Activated B cell treated with CpG ODN at 0.5 μM for 24 hours (primary cell): ENCODE results near the gene FOS. TPM values are rescaled to one million over a fixed set of nuclear protein-coding genes. Genes with fewer than 3 reads are reported as not detected.
A peak's percentile ranks its signal among the peaks of the same experiment; 100 is the strongest.

Source experiments
- ATAC-seq: fragments of 200-7000 bp; cut with Tn5 transposase; one replicate; pipeline ENCODE4 v1.10.0; 2021; ENCODE audit warnings: low read depth, mild to moderate bottlenecking, moderate library complexity
- CTCF ChIA-PET: fragments of 350-600 bp; sonication (Branson Sonifier 250); formaldehyde crosslinking; loops from one replicate; lab custom pipeline; 2021; ENCODE audit warnings: antibody characterized with exemption; lab: Charles Lee
- POLR2A ChIA-PET: fragments of 350-600 bp; sonication (Branson Sonifier 250); formaldehyde crosslinking; loops from one replicate; lab custom pipeline; 2021; ENCODE audit warnings: antibody characterized with exemption; lab: Charles Lee
- DNase-seq: peaks from one replicate; pipeline ENCODE4 v3.0.0; 2022
- H3K27ac Mint-ChIP-seq: one replicate; pipeline ENCODE4 v1.8.0; 2020; ENCODE audit warnings: mixed read lengths
- H3K27me3 Mint-ChIP-seq: one replicate; pipeline ENCODE4 v1.8.0; 2021; ENCODE audit warnings: mixed read lengths
- H3K36me3 Mint-ChIP-seq: one replicate; pipeline ENCODE4 v1.8.0; 2021; ENCODE audit warnings: low read depth, mixed read lengths
- H3K4me1 Mint-ChIP-seq: one replicate; pipeline ENCODE4 v1.8.0; 2021; ENCODE audit warnings: mixed read lengths
- H3K4me3 Mint-ChIP-seq: one replicate; pipeline ENCODE4 v1.8.0; 2020; ENCODE audit warnings: mild to moderate bottlenecking, mixed read lengths
- H3K9me3 Mint-ChIP-seq: one replicate; pipeline ENCODE4 v1.8.0; 2020; ENCODE audit warnings: mixed read lengths
- intact Hi-C: fragments of 100-400 bp; cut with micrococcal nuclease; formaldehyde crosslinking; loops from one replicate; pipeline ENCODE4 v1.15.1; 2024
- total RNA-seq: library from RNA; stranded (reverse); gene quantifications from 2 replicates; pipeline ENCODE4 v1.2.3, GENCODE V29; 2022
- TF ChIP-seq, protein P1 (sequence below): fragments of 200-600 bp; IDR thresholded peaks from one replicate; pipeline ENCODE4 v1.8.0; 2022; ENCODE audit warnings: antibody characterized with exemption, mild to moderate bottlenecking

Gene FOS
- total RNA-seq, 1 donor from 2014 or later: 37.8 TPM

DNA sequence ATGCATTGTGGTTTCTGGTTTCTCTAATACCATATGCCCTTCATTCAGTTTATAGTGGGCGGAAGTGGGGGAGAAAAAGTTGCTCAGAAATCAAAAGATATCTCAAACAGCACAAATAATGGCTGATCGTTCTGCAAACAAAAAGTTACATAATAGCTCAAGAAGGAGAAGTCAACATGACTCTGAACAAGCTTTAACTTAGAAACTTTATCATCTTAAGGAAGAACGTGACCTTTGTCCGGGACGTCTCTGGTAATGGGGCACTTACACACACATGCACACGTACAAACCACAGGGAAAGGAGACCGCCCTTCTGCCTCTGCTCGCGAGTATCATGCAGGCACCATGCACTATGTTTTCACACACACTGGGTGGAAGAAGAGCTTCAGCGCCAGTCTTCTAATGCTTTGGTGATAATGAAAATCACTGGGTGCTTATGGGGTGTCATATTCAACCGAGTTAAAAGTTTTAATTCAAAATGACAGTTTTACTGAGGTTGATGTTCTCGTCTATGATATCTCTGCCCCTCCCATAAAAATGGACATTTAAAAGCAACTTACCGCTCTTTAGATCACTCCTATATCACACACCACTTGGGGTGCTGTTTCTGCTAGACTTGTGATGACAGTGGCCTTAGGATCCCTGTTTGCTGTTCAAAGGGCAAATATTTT, 4.7 kb downstream of the FOS start:
- CTCF ChIA-PET: interaction anchor here (1.6 kb wide), 1 partner anchor 11 kb away, joined by 3 read pairs; no protein-coding TSS in a partner anchor
- TF ChIP-seq, protein P1, sequence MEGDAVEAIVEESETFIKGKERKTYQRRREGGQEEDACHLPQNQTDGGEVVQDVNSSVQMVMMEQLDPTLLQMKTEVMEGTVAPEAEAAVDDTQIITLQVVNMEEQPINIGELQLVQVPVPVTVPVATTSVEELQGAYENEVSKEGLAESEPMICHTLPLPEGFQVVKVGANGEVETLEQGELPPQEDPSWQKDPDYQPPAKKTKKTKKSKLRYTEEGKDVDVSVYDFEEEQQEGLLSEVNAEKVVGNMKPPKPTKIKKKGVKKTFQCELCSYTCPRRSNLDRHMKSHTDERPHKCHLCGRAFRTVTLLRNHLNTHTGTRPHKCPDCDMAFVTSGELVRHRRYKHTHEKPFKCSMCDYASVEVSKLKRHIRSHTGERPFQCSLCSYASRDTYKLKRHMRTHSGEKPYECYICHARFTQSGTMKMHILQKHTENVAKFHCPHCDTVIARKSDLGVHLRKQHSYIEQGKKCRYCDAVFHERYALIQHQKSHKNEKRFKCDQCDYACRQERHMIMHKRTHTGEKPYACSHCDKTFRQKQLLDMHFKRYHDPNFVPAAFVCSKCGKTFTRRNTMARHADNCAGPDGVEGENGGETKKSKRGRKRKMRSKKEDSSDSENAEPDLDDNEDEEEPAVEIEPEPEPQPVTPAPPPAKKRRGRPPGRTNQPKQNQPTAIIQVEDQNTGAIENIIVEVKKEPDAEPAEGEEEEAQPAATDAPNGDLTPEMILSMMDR: no peak
- no peak for ATAC-seq
- no peak for DNase-seq
- H3K4me1 Mint-ChIP-seq: peaks cover 29% of the 10 kb centered on the region
- intact Hi-C loops: no loop called here
- peaks cover 30% of the 10 kb centered on the region for H3K36me3 Mint-ChIP-seq
- peaks cover 21% of the 10 kb centered on the region for H3K27me3 Mint-ChIP-seq
- H3K9me3 Mint-ChIP-seq: no peaks in the 10 kb centered on the region
- POLR2A ChIA-PET: no interaction called here
- no peak overlapping the region for H3K4me3 Mint-ChIP-seq
- H3K27ac Mint-ChIP-seq: no peak overlapping the region

DNA sequence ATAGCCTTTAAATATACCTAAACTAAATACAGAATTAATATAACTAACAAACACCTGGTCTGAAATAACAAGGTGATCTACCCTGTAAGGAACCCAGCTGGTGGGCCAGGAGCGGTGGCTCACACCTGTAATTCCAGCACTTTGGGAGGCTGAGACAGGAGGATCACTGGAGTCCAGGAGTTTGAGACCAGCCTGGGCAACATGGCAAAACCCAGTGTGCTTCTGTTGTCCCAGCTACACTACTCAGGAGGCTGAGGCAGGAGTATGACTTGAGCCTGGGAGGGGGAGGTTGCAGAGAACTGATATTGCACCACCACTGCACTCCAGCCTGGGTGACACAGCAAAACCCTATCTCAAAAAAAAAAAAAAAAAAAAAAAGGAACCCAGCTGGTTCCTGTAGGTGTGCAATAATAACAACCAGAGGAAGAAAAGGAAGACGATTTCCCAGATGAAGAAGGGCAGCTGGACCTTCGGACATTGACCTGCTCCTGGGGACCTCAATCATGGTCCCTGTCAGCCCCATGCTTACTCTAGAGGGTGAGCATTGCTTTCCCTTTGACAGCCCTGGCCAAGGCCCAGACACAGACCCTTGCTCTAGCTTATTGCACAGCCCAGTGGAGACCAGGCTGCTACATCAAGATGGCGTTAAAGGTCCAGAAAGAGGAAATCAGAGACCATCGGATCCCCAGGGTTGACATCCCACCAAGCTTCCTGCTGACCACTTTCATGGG, 5.4 kb downstream of the FOS start:
- Mint-ChIP-seq H3K4me3 (no peak overlapping the region), H3K27ac (no peak overlapping the region), H3K9me3 (no peaks in the 10 kb centered on the region), H3K27me3 (peaks cover 21% of the 10 kb centered on the region), H3K36me3 (peaks cover 27% of the 10 kb centered on the region), H3K4me1 (peaks cover 27% of the 10 kb centered on the region)
- intact Hi-C loops: no loop called here
- TF ChIP-seq, protein P1: no peak
- ChIA-PET CTCF (interaction anchor here (0.7 to 1.6 kb wide), 2 partner anchors 10 to 11 kb away, joined by 3 to 4 read pairs; no protein-coding TSS in a partner anchor), POLR2A (interaction anchor here (0.6 to 0.7 kb wide), 2 partner anchors 11 to 15 kb away, joined by 3 to 5 read pairs; no protein-coding TSS in a partner anchor)
- no peak for DNase-seq
- no peak for ATAC-seq

DNA sequence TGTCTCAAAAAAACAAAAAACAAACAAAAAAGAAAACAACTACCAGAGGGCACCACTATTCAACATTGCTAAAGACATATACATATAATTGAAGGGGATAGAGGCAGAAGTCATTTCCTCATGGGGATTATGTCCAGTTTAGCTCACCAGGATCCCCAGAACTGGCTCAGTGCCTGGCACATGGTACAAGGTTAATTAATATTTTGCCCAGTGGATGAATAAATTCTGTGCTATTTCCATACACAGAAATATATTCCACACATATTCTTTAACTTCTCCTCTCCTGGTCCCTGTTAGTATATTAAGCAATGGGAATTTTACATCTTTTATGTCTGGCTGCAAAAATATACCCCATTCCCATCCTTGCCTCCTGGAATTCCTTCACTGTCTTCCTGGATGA, 6.7 kb downstream of the FOS start:
- intact Hi-C loops: no loop called here
- CTCF ChIA-PET: no interaction called here
- POLR2A ChIA-PET: no interaction called here
- no peak overlapping the region for H3K4me3 Mint-ChIP-seq
- no peak overlapping the region for H3K27ac Mint-ChIP-seq
- H3K36me3 Mint-ChIP-seq: peaks cover 19% of the 10 kb centered on the region
- peaks cover 14% of the 10 kb centered on the region for H3K4me1 Mint-ChIP-seq
- TF ChIP-seq, protein P1: no peak
- H3K9me3 Mint-ChIP-seq: no peaks in the 10 kb centered on the region
- no peak for ATAC-seq
- peaks cover 21% of the 10 kb centered on the region for H3K27me3 Mint-ChIP-seq
- no peak for DNase-seq

DNA sequence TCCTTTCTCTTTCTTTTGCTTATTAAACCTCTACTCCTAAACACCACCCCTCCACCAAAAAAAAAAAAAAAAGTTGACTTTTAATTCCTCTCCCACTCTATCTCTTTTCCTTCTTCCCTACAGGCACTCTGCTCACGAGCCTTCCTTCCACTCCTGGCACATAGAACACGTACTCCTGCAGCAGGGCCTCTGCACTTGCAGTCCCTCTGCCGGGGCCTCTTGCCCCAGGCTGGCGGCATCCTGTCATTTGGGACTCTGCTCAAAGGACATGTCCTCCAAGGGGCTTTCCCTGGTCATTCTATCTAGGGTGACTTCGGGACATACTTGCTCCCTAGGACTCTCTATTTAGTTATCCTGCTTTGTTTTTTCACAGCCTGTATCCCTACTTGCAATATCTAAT, 7.7 kb downstream of the FOS start:
- Mint-ChIP-seq H3K4me3 (no peak overlapping the region), H3K4me1 (peaks cover 4% of the 10 kb centered on the region), H3K27me3 (peaks cover 18% of the 10 kb centered on the region), H3K27ac (peak overlapping the region; percentile 56), H3K9me3 (no peaks in the 10 kb centered on the region), H3K36me3 (peaks cover 9% of the 10 kb centered on the region)
- intact Hi-C loops: no loop called here
- TF ChIP-seq, protein P1: no peak
- DNase-seq: no peak
- no peak for ATAC-seq
- ChIA-PET POLR2A (interaction anchor here (1.5 kb wide), 1 partner anchor 13 kb away, joined by 4 read pairs; no protein-coding TSS in a partner anchor), CTCF (no interaction called here)

DNA sequence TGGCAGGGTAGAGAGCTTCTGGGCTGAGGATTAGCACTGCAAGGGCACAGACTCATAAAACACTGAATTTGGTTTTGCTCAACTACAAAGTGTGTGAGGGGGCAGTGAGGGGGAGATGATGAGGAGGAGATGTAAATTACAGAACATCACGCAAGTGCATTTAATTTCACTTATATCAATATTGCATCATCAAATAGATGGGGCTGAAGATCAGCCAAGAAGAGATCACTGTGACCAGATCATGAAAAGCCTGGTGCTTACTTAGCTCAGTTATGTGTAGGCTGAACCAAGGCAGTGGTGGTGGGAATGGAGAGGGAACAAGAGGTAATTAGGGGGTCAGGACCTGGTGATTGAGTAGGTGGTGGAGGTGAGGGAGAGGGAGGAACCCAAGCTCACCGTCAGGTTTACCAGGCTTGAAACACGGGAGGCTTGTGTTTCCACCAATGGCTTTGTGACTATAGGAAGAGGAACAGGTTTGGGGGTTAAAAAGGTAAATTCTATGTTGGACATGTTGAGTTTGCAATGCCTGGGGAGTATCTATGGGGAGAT, 11.3 kb downstream of the FOS start:
- POLR2A ChIA-PET: no interaction called here
- H3K4me1 Mint-ChIP-seq: peaks cover 6% of the 10 kb centered on the region
- ATAC-seq (no peak), DNase-seq (no peak)
- CTCF ChIA-PET: no interaction called here
- H3K4me3 Mint-ChIP-seq: no peak overlapping the region
- intact Hi-C loops: loop anchor here (10.0 kb wide), 1 partner anchor 985 kb away; the partner anchor contains the start of gene ABCD4
- TF ChIP-seq, protein P1: no peak
- no peaks in the 10 kb centered on the region for H3K9me3 Mint-ChIP-seq
- no peak overlapping the region for H3K27ac Mint-ChIP-seq
- H3K27me3 Mint-ChIP-seq: peaks cover 15% of the 10 kb centered on the region
- no peaks in the 10 kb centered on the region for H3K36me3 Mint-ChIP-seq
